Kidney epithelial cell (primary cell): Measurements from ENCODE around the gene DPP3. TPM values are rescaled to one million over a fixed set of nuclear protein-coding genes. Genes with fewer than 3 reads are reported as not detected.
A peak's percentile ranks its signal among the peaks of the same experiment; 100 is the strongest.

ENCODE experiments used
- DNase-seq: peaks from one replicate; pipeline ENCODE4 v3.0.0-alpha.2; 2010; ENCODE audit warnings: low read depth
- H3K27me3 ChIP-seq: 2 replicates; pipeline ENCODE4 v1.6.0; 2011; ENCODE audit warnings: low read length; ENCODE audit not compliant: control insufficient read depth, insufficient read depth
- H3K36me3 ChIP-seq: 2 replicates; pipeline ENCODE4 v1.5.1; 2011; ENCODE audit warnings: low read length; ENCODE audit not compliant: control insufficient read depth, insufficient read depth
- H3K4me3 ChIP-seq: 2 replicates; pipeline ENCODE4 v1.5.1; 2011; ENCODE audit warnings: low read depth, mild to moderate bottlenecking, control low read depth, low read length
- CTCF ChIP-seq: IDR thresholded peaks from 2 replicates; pipeline ENCODE4 v1.5.1; 2011; ENCODE audit warnings: mild to moderate bottlenecking, moderate library complexity, low read length, control low read depth, inconsistent platforms; ENCODE audit not compliant: insufficient read depth, poor library complexity, severe bottlenecking
- total RNA-seq: library from RNA; depleted of rRNA; stranded (reverse); fragments of >200 nt; gene quantifications from 2 replicates; pipeline ENCODE4 v1.2.3, GENCODE V29; 2015

The DPP3 gene
- total RNA-seq, 1 donor from 2014 or later: 84.6 TPM

DNA sequence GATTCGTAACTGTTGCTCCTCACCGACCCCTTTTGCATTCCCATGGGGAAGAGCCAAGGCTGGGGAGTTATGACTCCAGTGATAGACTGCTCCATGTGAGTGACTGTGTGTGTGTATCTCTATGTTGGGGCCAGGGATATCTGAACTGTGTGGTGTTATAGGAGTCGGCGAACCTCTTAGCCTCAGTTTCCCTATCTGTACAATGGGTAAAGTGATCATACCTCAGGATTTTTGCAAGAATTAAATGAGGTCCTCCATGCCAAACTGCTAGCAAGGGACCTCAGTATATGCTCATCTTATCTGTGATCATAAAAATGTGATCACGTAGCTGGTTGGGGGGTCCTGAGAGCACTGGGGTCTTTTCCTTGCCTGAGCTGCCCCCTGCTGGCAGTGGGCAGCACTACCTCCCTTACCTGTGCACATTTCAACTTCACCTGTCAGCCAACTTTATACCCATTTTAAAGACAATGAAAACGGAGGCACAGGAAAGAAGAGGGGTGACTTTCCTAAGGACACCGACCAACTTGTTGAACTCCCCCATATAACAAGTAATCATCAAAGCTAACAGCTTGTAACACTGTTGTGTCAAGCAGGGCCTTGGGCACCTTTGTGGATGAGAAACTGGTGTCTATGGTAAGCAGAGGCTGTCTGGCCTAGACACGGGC, 1.4 kb upstream of the DPP3 start:
- no peak for DNase-seq

GRCh38 chr11:66479394-66480116, 679 bp upstream of the DPP3 start:
- DNase-seq: peak; percentile 26
- H3K36me3 ChIP-seq: no peaks in the 10 kb centered on the region

More for the DNA sequence above, 1.4 kb upstream of the DPP3 start:
- Histone ChIP-seq H3K27me3 (no peaks in the 10 kb centered on the region), H3K36me3 (no peaks in the 10 kb centered on the region), H3K4me3 (peak overlapping the region; percentile 87)
- peak; percentile 86 for TF ChIP-seq CTCF

DNA sequence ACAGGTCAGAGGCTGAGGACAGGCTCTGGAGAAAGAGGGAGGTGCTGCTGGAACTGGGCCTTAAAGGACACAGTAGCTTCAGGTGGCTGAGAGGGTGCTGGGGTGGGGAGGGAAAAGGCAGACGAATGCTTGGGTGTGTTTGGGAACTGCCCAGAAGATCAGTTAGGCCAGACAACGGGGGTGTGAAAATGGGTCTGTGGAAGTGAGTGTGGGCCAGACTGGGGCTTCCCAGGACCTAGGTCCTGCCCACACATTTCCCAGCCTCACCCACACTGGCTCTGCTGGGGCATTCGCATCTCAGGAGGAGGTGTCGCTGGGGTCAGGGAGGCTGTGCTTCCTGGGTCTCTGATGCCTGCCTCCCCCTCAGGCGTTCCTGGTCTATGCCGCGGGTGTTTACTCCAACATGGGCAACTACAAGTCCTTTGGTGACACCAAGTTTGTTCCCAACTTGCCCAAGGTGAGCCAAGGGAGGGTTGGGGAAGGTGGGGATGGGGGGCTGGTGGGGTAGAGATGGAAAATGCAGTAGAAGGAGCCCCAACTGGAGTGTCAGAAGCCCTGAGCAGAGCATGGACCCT, 4.7 kb downstream of the DPP3 start:
- no peak overlapping the region for H3K4me3 ChIP-seq
- no peaks in the 10 kb centered on the region for H3K36me3 ChIP-seq
- TF ChIP-seq CTCF: no peak
- H3K27me3 ChIP-seq: no peaks in the 10 kb centered on the region
- no peak for DNase-seq

More at GRCh38 chr11:66479394-66480116, 679 bp upstream of the DPP3 start:
- no peaks in the 10 kb centered on the region for H3K27me3 ChIP-seq
- H3K4me3 ChIP-seq: peak overlapping the region; percentile 87
- no peak for TF ChIP-seq CTCF

GRCh38 chr11:66488957-66489356, 8.7 kb downstream of the DPP3 start:
- Histone ChIP-seq H3K36me3 (peaks cover 3% of the 10 kb centered on the region), H3K4me3 (no peak overlapping the region)
- TF ChIP-seq CTCF: no peak

DNA sequence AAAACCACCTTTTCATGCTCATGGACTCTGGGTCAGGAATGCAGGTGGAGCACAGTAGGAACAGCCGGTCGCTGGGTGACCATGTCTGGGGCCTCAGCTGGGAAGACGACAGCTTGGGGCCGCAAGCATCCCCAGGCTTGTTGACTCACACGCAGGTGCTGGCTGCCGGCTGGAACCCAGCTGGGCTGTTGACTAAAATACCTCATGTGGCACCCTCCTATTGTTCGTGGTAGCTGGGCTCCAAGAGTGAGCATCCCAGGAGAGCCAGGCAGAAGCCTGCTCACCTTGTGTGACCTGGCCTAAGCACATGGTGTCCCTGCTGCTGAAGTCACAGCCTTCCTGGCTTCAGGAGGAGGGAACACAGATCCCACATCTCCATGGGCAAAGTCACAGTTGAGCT, 9.4 kb downstream of the DPP3 start:
- DNase-seq: no peak
- TF ChIP-seq CTCF: no peak

More at GRCh38 chr11:66488957-66489356, 8.7 kb downstream of the DPP3 start:
- no peak for DNase-seq
- H3K27me3 ChIP-seq: no peaks in the 10 kb centered on the region

More for the DNA sequence above, 9.4 kb downstream of the DPP3 start:
- Histone ChIP-seq H3K27me3 (no peaks in the 10 kb centered on the region), H3K4me3 (no peak overlapping the region), H3K36me3 (peaks cover 3% of the 10 kb centered on the region)
